A549 (cell line): Measurements from ENCODE around the gene SLBP. TPM values are rescaled to one million over a fixed set of nuclear protein-coding genes. Genes with fewer than 3 reads are reported as not detected.

ENCODE experiments used
- ATAC-seq, 2 experiments: fragments of 200-7000 bp in 1 of 2; fragments of >200 bp in 1 of 2; cut with Nextera tagmentation in 1 of 2; cut with Tn5 transposase in 1 of 2; 3 replicates each; pipeline versions ENCODE4 v1.8.0 to v1.9.1; 2018 to 2020; ENCODE audit warnings: mild to moderate bottlenecking in 1 of 2, moderate library complexity in 1 of 2
- CTCF ChIA-PET: fragments of 300-600 bp; sonication (Branson Sonifier 250); formaldehyde crosslinking; extraction: SDS; loops from one replicate; lab custom pipeline; 2021; ENCODE audit warnings: antibody characterized with exemption, inconsistent platforms; lab: Yijun Ruan, JAX
- POLR2A ChIA-PET: fragments of 350-600 bp; formaldehyde crosslinking; extraction: SDS; loops from one replicate; lab custom pipeline; 2021; ENCODE audit warnings: antibody characterized with exemption, inconsistent platforms; lab: Yijun Ruan, JAX
- DNase-seq, 2 experiments: peaks; one replicate each; pipeline versions ENCODE4 v3.0.0 to v3.0.0-alpha.2; 2011 to 2016; ENCODE audit warnings: low read depth in 1 of 2, low spot score in 1 of 2
- FAIRE-seq: peaks from 2 replicates; lab custom pipeline; 2011; peaks lifted over from hg19 to GRCh38; lab: Jason Lieb, UNC
- H3K27ac ChIP-seq, 2 experiments: fragments of >200 bp; sonication (Bioruptor Twin); formaldehyde crosslinking; 3 replicates each; pipeline ENCODE4 v1.5.1; 2016 to 2017
- H3K4me1 ChIP-seq: fragments of >200 bp; sonication (Bioruptor Twin); formaldehyde crosslinking; 3 replicates; pipeline ENCODE4 v1.6.1; 2016
- H3K4me2 ChIP-seq: fragments of >200 bp; sonication (Bioruptor Twin); formaldehyde crosslinking; 3 replicates; pipeline ENCODE4 v1.6.1; 2016
- H3K4me3 ChIP-seq: fragments of >200 bp; sonication (Bioruptor Twin); formaldehyde crosslinking; 3 replicates; pipeline ENCODE4 v1.5.1; 2016
- H3K9me3 ChIP-seq: fragments of >200 bp; sonication (Bioruptor Twin); formaldehyde crosslinking; 3 replicates; pipeline ENCODE4 v1.6.1; 2016
- ATOH8 ChIP-seq: fragments of 250-450 bp; sonication (Bioruptor Pico); IDR thresholded peaks from 2 replicates; pipeline ENCODE4 v1.5.0; 2020; ENCODE audit warnings: low read depth, mild to moderate bottlenecking, moderate library complexity
- BHLHE40 ChIP-seq: IDR thresholded peaks from 2 replicates; pipeline ENCODE4 v1.6.1; 2012; ENCODE audit warnings: low read depth, low read length, inconsistent platforms
- CHD2 ChIP-seq: fragments of 150-350 bp; IDR thresholded peaks from 2 replicates; pipeline ENCODE4 v1.6.1; 2014; ENCODE audit warnings: low read length; ENCODE audit not compliant: partially characterized antibody
- FOSB ChIP-seq: fragments of 250-450 bp; sonication (Bioruptor Pico); IDR thresholded peaks from 2 replicates; pipeline ENCODE4 v1.5.0; 2020; ENCODE audit warnings: mild to moderate bottlenecking, moderate library complexity
- HOXA7 ChIP-seq: fragments of 250-450 bp; sonication (Bioruptor Pico); IDR thresholded peaks from 2 replicates; pipeline ENCODE4 v1.5.0; 2020; ENCODE audit warnings: mild to moderate bottlenecking, moderate library complexity
- HOXB13 ChIP-seq: fragments of 250-450 bp; sonication (Bioruptor Pico); IDR thresholded peaks from 2 replicates; pipeline ENCODE4 v1.5.0; 2020; ENCODE audit warnings: low read depth, mild to moderate bottlenecking, moderate library complexity
- HOXB5 ChIP-seq: fragments of 250-450 bp; sonication (Bioruptor Pico); IDR thresholded peaks from 2 replicates; pipeline ENCODE4 v1.5.0; 2020; ENCODE audit warnings: mild to moderate bottlenecking, moderate library complexity
- JUN ChIP-seq, 2 experiments: fragments of >200 bp; sonication (Bioruptor Twin); formaldehyde crosslinking; IDR thresholded peaks; 2 replicates in 1 of 2; 3 replicates in 1 of 2; pipeline ENCODE4 v1.6.1; 2016 to 2017
- MAFK ChIP-seq: fragments of 450-650 bp; IDR thresholded peaks from 2 replicates; pipeline ENCODE4 v1.6.1; 2014; ENCODE audit not compliant: partially characterized antibody
- MYC ChIP-seq: IDR thresholded peaks from 2 replicates; pipeline ENCODE4 v1.6.1; 2012; ENCODE audit warnings: mild to moderate bottlenecking, inconsistent platforms, low read length, improper control_type of control experiment, borderline replicate concordance
- NFE2L2 ChIP-seq: fragments of 150-350 bp; conservative IDR thresholded peaks from 2 replicates; pipeline ENCODE4 v1.6.1; 2014; ENCODE audit warnings: low read length
- NR3C1 ChIP-seq: fragments of >200 bp; sonication (Bioruptor Twin); formaldehyde crosslinking; IDR thresholded peaks from 3 replicates; pipeline ENCODE4 v1.6.1; 2017
- PBX3 ChIP-seq: IDR thresholded peaks from 2 replicates; pipeline ENCODE4 v1.6.1; 2012
- PHF8 ChIP-seq: fragments of 200-600 bp; sonication (generic); IDR thresholded peaks from 2 replicates; pipeline ENCODE4 v1.6.1; 2016; ENCODE audit warnings: low read depth, mild to moderate bottlenecking, antibody characterized with exemption, moderate library complexity, borderline replicate concordance
- RAD21 ChIP-seq, 2 experiments: fragments of >200 bp in 1 of 2; sonication (Bioruptor Twin) in 1 of 2; formaldehyde crosslinking in 1 of 2; IDR thresholded peaks in 1 of 2; conservative IDR thresholded peaks in 1 of 2; 2 replicates in 1 of 2; 3 replicates in 1 of 2; pipeline ENCODE4 v1.6.1; 2012 to 2018; ENCODE audit warnings: inconsistent platforms in 1 of 2
- RCOR1 ChIP-seq: fragments of 150-350 bp; IDR thresholded peaks from 2 replicates; pipeline ENCODE4 v1.6.1; 2014; ENCODE audit warnings: antibody characterized with exemption, low read length, low read depth
- WGBS: methylation state at CpG from one replicate; pipeline ENCODE4 v1.1.6; 2017; ENCODE audit errors: missing lambda C conversion rate; 5-methylcytosine and 5-hydroxymethylcytosine counted together
- polyA plus RNA-seq, 4 experiments: library from polyadenylated mRNA; depleted of rRNA in 3 of 4; stranded (reverse); fragments of >200 nt; fragmentation: RNase III in 1 of 4; extraction: RNeasy Plus Mini Kit Qiagen cat#74134 plus additional on column Dnase treatment in 1 of 4; gene quantifications; 2 replicates in 3 of 4; 3 replicates in 1 of 4; pipeline ENCODE4 v1.2.3, GENCODE V29; 2011 to 2017
- TF ChIP-seq, protein P1 (sequence below): fragments of 150-350 bp; IDR thresholded peaks from 2 replicates; pipeline ENCODE4 v1.6.1; 2014; ENCODE audit warnings: low read depth, mild to moderate bottlenecking, low read length
- TF ChIP-seq, protein P2 (sequence below): fragments of >200 bp; sonication (Bioruptor Twin); formaldehyde crosslinking; IDR thresholded peaks from 3 replicates; pipeline ENCODE4 v1.6.1; 2016
- TF ChIP-seq, protein P3 (sequence below): IDR thresholded peaks from 2 replicates; pipeline ENCODE4 v1.6.1; 2012; ENCODE audit warnings: low read depth, borderline replicate concordance

SLBP gene
- polyA plus RNA-seq, 2 of the 4 experiments (the other 2 are of a cell fraction), result 80.5 to 89.9 TPM

GRCh38 chr4:1676605-1677525 lies 35.3 kb downstream of the SLBP start:
- no peak overlapping the region for H3K4me3 ChIP-seq
- H3K9me3 ChIP-seq, result no peaks in the 10 kb centered on the region
- H3K27ac ChIP-seq, result no peak overlapping the region
- no peak overlapping the region for H3K4me2 ChIP-seq
- 77% methylated on average over 23 of the region's 25 CpGs for WGBS
- no peak for TF ChIP-seq FOSB (CRISPR knock-in tag)
- peak; percentile 40 for TF ChIP-seq MAFK
- TF ChIP-seq NFE2L2, result peak; percentile 64
- no peak for TF ChIP-seq BHLHE40
- H3K4me1 ChIP-seq, result no peaks in the 10 kb centered on the region
- peak in 1 of 2 experiments; percentile 19; a peak in 2 of 6 replicates for ATAC-seq
- DNase-seq, result no peak
- CTCF ChIA-PET, result interaction anchor here (0.5 to 1.6 kb wide), 2 partner anchors 47 to 95 kb away, joined by 4 read pairs; no protein-coding TSS in a partner anchor
- FAIRE-seq, result no peak
- POLR2A ChIA-PET, result no interaction called here

DNA sequence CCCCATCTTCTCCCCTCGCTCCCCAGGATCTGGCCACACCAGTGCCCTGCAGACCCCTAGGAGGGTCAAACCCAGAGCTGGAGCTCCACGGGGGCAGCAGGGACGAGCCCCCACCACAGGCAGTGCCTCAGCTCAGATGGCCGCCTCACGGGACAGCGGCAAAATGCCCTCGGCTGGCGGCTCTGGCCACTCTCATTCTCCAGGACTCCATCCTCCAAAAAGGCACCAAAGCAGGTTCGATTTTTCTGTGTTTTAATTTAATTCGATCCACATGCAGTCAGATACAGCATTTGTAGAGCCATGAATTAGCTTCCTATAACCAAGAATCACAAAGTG lies 36.3 kb downstream of the SLBP start:
- H3K4me3 ChIP-seq, result no peak overlapping the region
- FAIRE-seq (no peak), DNase-seq (no peak), ATAC-seq (no peak)
- H3K27ac ChIP-seq, result no peak overlapping the region
- ChIA-PET CTCF (interaction anchor here (0.6 to 1.6 kb wide), 2 partner anchors 46 to 904 kb away, joined by 4 read pairs; no protein-coding TSS in a partner anchor), POLR2A (no interaction called here)
- WGBS, result 63% methylated on average over 5 of the region's 10 CpGs
- H3K9me3 ChIP-seq, result no peaks in the 10 kb centered on the region
- no peak overlapping the region for H3K4me2 ChIP-seq
- TF ChIP-seq HOXA7 (CRISPR knock-in tag) (no peak), ATOH8 (CRISPR knock-in tag) (no peak), HOXB5 (CRISPR knock-in tag) (no peak), RCOR1 (no peak), HOXB13 (no peak)
- H3K4me1 ChIP-seq, result no peaks in the 10 kb centered on the region

GRCh38 chr4:1675136-1675801 lies 36.9 kb downstream of the SLBP start:
- CTCF ChIA-PET, result interaction anchor here (1.8 kb wide), 1 partner anchor 18 kb away, joined by 7 read pairs; no protein-coding TSS in a partner anchor

DNA sequence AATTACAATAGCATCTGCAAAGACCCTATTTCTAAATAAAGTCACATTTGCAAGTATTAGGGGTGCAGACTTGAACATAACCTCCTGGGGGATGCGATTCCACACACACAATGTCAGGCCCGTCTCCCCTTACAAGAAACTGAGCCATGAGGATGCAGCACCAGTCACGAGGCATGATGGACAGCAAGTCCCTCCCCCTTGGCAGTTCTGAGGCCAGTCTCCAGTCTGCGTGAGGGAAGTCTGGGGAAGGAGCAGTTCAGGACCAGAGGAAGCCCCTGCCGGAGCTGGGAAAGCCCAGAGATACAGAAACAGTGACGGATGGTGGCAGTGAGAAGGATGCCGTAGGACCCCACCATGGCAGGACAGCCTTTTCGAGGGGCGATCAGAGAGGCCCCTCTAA lies 37.4 kb downstream of the SLBP start:
- CTCF ChIA-PET, result interaction anchor here (0.8 to 1.8 kb wide), 2 partner anchors 19 to 47 kb away, joined by 3 to 7 read pairs; no protein-coding TSS in a partner anchor
- TF ChIP-seq, protein P1, sequence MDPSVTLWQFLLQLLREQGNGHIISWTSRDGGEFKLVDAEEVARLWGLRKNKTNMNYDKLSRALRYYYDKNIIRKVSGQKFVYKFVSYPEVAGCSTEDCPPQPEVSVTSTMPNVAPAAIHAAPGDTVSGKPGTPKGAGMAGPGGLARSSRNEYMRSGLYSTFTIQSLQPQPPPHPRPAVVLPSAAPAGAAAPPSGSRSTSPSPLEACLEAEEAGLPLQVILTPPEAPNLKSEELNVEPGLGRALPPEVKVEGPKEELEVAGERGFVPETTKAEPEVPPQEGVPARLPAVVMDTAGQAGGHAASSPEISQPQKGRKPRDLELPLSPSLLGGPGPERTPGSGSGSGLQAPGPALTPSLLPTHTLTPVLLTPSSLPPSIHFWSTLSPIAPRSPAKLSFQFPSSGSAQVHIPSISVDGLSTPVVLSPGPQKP, result no peak
- TF ChIP-seq PBX3, result no peak
- no peak for TF ChIP-seq ATOH8 (CRISPR knock-in tag)
- TF ChIP-seq MYC, result no peak
- TF ChIP-seq CHD2, result no peak
- TF ChIP-seq JUN (IDR thresholded peaks at IDR 0.05), result no peak
- TF ChIP-seq, protein P2, sequence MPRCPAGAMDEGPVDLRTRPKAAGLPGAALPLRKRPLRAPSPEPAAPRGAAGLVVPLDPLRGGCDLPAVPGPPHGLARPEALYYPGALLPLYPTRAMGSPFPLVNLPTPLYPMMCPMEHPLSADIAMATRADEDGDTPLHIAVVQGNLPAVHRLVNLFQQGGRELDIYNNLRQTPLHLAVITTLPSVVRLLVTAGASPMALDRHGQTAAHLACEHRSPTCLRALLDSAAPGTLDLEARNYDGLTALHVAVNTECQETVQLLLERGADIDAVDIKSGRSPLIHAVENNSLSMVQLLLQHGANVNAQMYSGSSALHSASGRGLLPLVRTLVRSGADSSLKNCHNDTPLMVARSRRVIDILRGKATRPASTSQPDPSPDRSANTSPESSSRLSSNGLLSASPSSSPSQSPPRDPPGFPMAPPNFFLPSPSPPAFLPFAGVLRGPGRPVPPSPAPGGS, result no peak
- TF ChIP-seq RAD21 (conservative IDR thresholded peaks at IDR 0.05 in 1 of 2, IDR thresholded peaks at IDR 0.05 in 1 of 2), result no peak
- no peak for TF ChIP-seq PHF8
- TF ChIP-seq NR3C1, result no peak
- no peak for TF ChIP-seq RCOR1

More at GRCh38 chr4:1675136-1675801, 36.9 kb downstream of the SLBP start:
- FAIRE-seq (no peak), DNase-seq (no peak), ATAC-seq (no peak; a peak in 1 of 6 replicates)
- POLR2A ChIA-PET, result no interaction called here
- Histone ChIP-seq H3K4me1 (no peaks in the 10 kb centered on the region), H3K4me3 (no peak overlapping the region), H3K9me3 (no peaks in the 10 kb centered on the region), H3K27ac (no peak overlapping the region), H3K4me2 (no peak overlapping the region)
- 83% methylated on average over 19 of the region's 19 CpGs for WGBS
- TF ChIP-seq, protein P3, sequence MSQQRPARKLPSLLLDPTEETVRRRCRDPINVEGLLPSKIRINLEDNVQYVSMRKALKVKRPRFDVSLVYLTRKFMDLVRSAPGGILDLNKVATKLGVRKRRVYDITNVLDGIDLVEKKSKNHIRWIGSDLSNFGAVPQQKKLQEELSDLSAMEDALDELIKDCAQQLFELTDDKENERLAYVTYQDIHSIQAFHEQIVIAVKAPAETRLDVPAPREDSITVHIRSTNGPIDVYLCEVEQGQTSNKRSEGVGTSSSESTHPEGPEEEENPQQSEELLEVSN, result no peak

More for the DNA sequence above, 37.4 kb downstream of the SLBP start:
- DNase-seq (no peak), FAIRE-seq (no peak), ATAC-seq (no peak; a peak in 1 of 6 replicates)
- H3K9me3 ChIP-seq, result no peaks in the 10 kb centered on the region
- no peak overlapping the region for H3K4me3 ChIP-seq
- no peak overlapping the region for H3K27ac ChIP-seq
- H3K4me2 ChIP-seq, result no peak overlapping the region
- no peaks in the 10 kb centered on the region for H3K4me1 ChIP-seq
- 69% methylated on average over 8 of the region's 9 CpGs for WGBS
- POLR2A ChIA-PET, result no interaction called here
